ENCODE data around the gene SOX4. TPM values are rescaled to one million over a fixed set of nuclear protein-coding genes. Genes with fewer than 3 reads are reported as not detected.
"Not testable (repeated sequence)": the region's sequence is repeated elsewhere in the genome, so short reads cannot be mapped to it uniquely, and the experiment has no call there.

Gene SOX4
- total RNA-seq: 1 to 10 TPM in 1 of 3 donors, under 1 TPM in 2; 0.63 to 1.3 (median 0.71) TPM

GRCh38 chr6:21593412-21593926 is at the start of gene SOX4:
SOX4 (plus strand) TSS chr6:21593751; CDS start chr6:21594535, 784 bp downstream.
- peak; percentile 50 for DNase-seq
- Mint-ChIP-seq H3K9me3 (no peaks in the 10 kb centered on the region), H3K4me3 (peak within 1 kb of the TSS; percentile 79), H3K4me1 (ENCODE audit: low read depth) (peaks cover 21% of the 10 kb centered on the region), H3K27me3 (ENCODE audit: low read depth) (peaks cover 47% of the 10 kb centered on the region), H3K36me3 (ENCODE audit: insufficient read depth) (no peaks in the 10 kb centered on the region)
- ATAC-seq: peak; percentile 63 to 66

- H3K4me1 Mint-ChIP-seq (ENCODE audit: low read depth); DNase-seq; H3K4me3 Mint-ChIP-seq; ATAC-seq; H3K27me3 Mint-ChIP-seq (ENCODE audit: low read depth); H3K36me3 Mint-ChIP-seq (ENCODE audit: insufficient read depth): not testable (repeated sequence)
- peaks cover 17% of the 10 kb centered on the region for H3K9me3 Mint-ChIP-seq
These were observed 41.3 kb upstream of the SOX4 start for GRCh38 chr6:21552286-21552685.

GRCh38 chr6:21554286-21554685 is 39.3 kb upstream of the SOX4 start:
- Mint-ChIP-seq H3K36me3 (ENCODE audit: insufficient read depth) (no peaks in the 10 kb centered on the region), H3K4me3 (no peak overlapping the region), H3K9me3 (peaks cover 5% of the 10 kb centered on the region), H3K4me1 (ENCODE audit: low read depth) (no peaks in the 10 kb centered on the region), H3K27me3 (ENCODE audit: low read depth) (no peaks in the 10 kb centered on the region)
- DNase-seq (no peak), ATAC-seq (no peak)

GRCh38 chr6:21555197-21555596 is 38.4 kb upstream of the SOX4 start:
- ATAC-seq: no peak
- Mint-ChIP-seq H3K4me1 (ENCODE audit: low read depth) (no peaks in the 10 kb centered on the region), H3K27me3 (ENCODE audit: low read depth) (no peaks in the 10 kb centered on the region), H3K9me3 (no peaks in the 10 kb centered on the region), H3K4me3 (no peak overlapping the region), H3K36me3 (ENCODE audit: insufficient read depth) (no peaks in the 10 kb centered on the region)
- no peak for DNase-seq

- ATAC-seq: no peak
- Mint-ChIP-seq H3K4me1 (ENCODE audit: low read depth) (no peaks in the 10 kb centered on the region), H3K9me3 (no peaks in the 10 kb centered on the region)
These were observed 37.0 kb upstream of the SOX4 start for GRCh38 chr6:21556511-21556910.

GRCh38 chr6:21556968-21557721 is 36.4 kb upstream of the SOX4 start:
- H3K36me3 Mint-ChIP-seq (ENCODE audit: insufficient read depth): no peaks in the 10 kb centered on the region
- no peaks in the 10 kb centered on the region for H3K4me1 Mint-ChIP-seq (ENCODE audit: low read depth)
- H3K27me3 Mint-ChIP-seq (ENCODE audit: low read depth): no peaks in the 10 kb centered on the region
- no peak for DNase-seq
- no peak overlapping the region for H3K4me3 Mint-ChIP-seq
- no peak for ATAC-seq
- no peaks in the 10 kb centered on the region for H3K9me3 Mint-ChIP-seq

More at GRCh38 chr6:21556511-21556910, 37.0 kb upstream of the SOX4 start:
- Mint-ChIP-seq H3K4me3 (no peak overlapping the region), H3K36me3 (ENCODE audit: insufficient read depth) (no peaks in the 10 kb centered on the region), H3K27me3 (ENCODE audit: low read depth) (no peaks in the 10 kb centered on the region)
- DNase-seq: no peak

GRCh38 chr6:21559238-21559637 is 34.3 kb upstream of the SOX4 start:
- Mint-ChIP-seq H3K9me3 (no peaks in the 10 kb centered on the region), H3K27me3 (ENCODE audit: low read depth) (no peaks in the 10 kb centered on the region), H3K4me3 (no peak overlapping the region), H3K36me3 (ENCODE audit: insufficient read depth) (no peaks in the 10 kb centered on the region), H3K4me1 (ENCODE audit: low read depth) (no peaks in the 10 kb centered on the region)
- no peak for DNase-seq
- ATAC-seq: no peak

GRCh38 chr6:21560249-21560648 is 33.3 kb upstream of the SOX4 start:
- no peak for ATAC-seq
- Mint-ChIP-seq H3K36me3 (ENCODE audit: insufficient read depth) (no peaks in the 10 kb centered on the region), H3K9me3 (no peaks in the 10 kb centered on the region), H3K27me3 (ENCODE audit: low read depth) (no peaks in the 10 kb centered on the region), H3K4me1 (ENCODE audit: low read depth) (no peaks in the 10 kb centered on the region), H3K4me3 (no peak overlapping the region)
- DNase-seq: no peak

GRCh38 chr6:21565431-21565830 is 28.1 kb upstream of the SOX4 start:
- H3K36me3 Mint-ChIP-seq (ENCODE audit: insufficient read depth): no peaks in the 10 kb centered on the region
- no peaks in the 10 kb centered on the region for H3K4me1 Mint-ChIP-seq (ENCODE audit: low read depth)
- DNase-seq (no peak), ATAC-seq (no peak)
- peaks cover 7% of the 10 kb centered on the region for H3K27me3 Mint-ChIP-seq (ENCODE audit: low read depth)
- no peaks in the 10 kb centered on the region for H3K9me3 Mint-ChIP-seq
- H3K4me3 Mint-ChIP-seq: no peak overlapping the region

- H3K4me3 Mint-ChIP-seq: no peak overlapping the region
These were observed 15.0 kb upstream of the SOX4 start for GRCh38 chr6:21578523-21578922.

GRCh38 chr6:21582651-21583050 is 10.9 kb upstream of the SOX4 start:
- Mint-ChIP-seq H3K4me1 (ENCODE audit: low read depth) (peaks cover 5% of the 10 kb centered on the region), H3K36me3 (ENCODE audit: insufficient read depth) (no peaks in the 10 kb centered on the region), H3K9me3 (peaks cover 16% of the 10 kb centered on the region), H3K27me3 (ENCODE audit: low read depth) (peaks cover 19% of the 10 kb centered on the region), H3K4me3 (no peak overlapping the region)
- ATAC-seq (no peak), DNase-seq (no peak)

More at GRCh38 chr6:21578523-21578922, 15.0 kb upstream of the SOX4 start:
- no peak for ATAC-seq
- DNase-seq: no peak
- Mint-ChIP-seq H3K4me1 (ENCODE audit: low read depth) (no peaks in the 10 kb centered on the region), H3K9me3 (peaks cover 16% of the 10 kb centered on the region), H3K27me3 (ENCODE audit: low read depth) (peaks cover 3% of the 10 kb centered on the region), H3K36me3 (ENCODE audit: insufficient read depth) (no peaks in the 10 kb centered on the region)

- Mint-ChIP-seq H3K36me3 (ENCODE audit: insufficient read depth) (no peaks in the 10 kb centered on the region), H3K27me3 (ENCODE audit: low read depth) (peaks cover 38% of the 10 kb centered on the region), H3K9me3 (peaks cover 12% of the 10 kb centered on the region), H3K4me3 (no peak overlapping the region), H3K4me1 (ENCODE audit: low read depth) (peaks cover 9% of the 10 kb centered on the region)
- ATAC-seq (no peak), DNase-seq (no peak)
These were observed 7.3 kb upstream of the SOX4 start for GRCh38 chr6:21586300-21586699.

GRCh38 chr6:21586740-21587178 is 6.8 kb upstream of the SOX4 start:
- H3K4me3 Mint-ChIP-seq: peak overlapping the region; percentile 88
- no peak for ATAC-seq
- peaks cover 9% of the 10 kb centered on the region for H3K4me1 Mint-ChIP-seq (ENCODE audit: low read depth)
- H3K36me3 Mint-ChIP-seq (ENCODE audit: insufficient read depth): no peaks in the 10 kb centered on the region
- DNase-seq: no peak
- peaks cover 12% of the 10 kb centered on the region for H3K9me3 Mint-ChIP-seq
- H3K27me3 Mint-ChIP-seq (ENCODE audit: low read depth): peaks cover 38% of the 10 kb centered on the region

- H3K4me3 Mint-ChIP-seq: peak overlapping the region; percentile 88
- H3K4me1 Mint-ChIP-seq (ENCODE audit: low read depth): peaks cover 9% of the 10 kb centered on the region
- H3K27me3 Mint-ChIP-seq (ENCODE audit: low read depth): peaks cover 41% of the 10 kb centered on the region
- no peaks in the 10 kb centered on the region for H3K36me3 Mint-ChIP-seq (ENCODE audit: insufficient read depth)
- H3K9me3 Mint-ChIP-seq: peaks cover 8% of the 10 kb centered on the region
- ATAC-seq (peak; percentile 29 to 40), DNase-seq (peak; percentile 7)
These were observed 6.2 kb upstream of the SOX4 start for GRCh38 chr6:21587179-21587960.

Measured in activated T-cell treated with anti-CD3 and anti-CD28 coated beads, Interleukin-2, amount 50 U/mL, for 4 hours (primary cell).